OCI-LY7 (cell line): ENCODE data around the gene TAF8.

ENCODE experiments used
- CTCF ChIP-seq: fragments of 200-600 bp; sonication (generic); conservative IDR thresholded peaks from 2 replicates; pipeline ENCODE4 v1.5.1; 2014; ENCODE audit warnings: mild to moderate bottlenecking, antibody characterized with exemption, low read length, moderate library complexity, mixed read lengths
- EZH2phosphoT487 ChIP-seq: fragments of 200-600 bp; sonication (generic); IDR thresholded peaks from 2 replicates; pipeline ENCODE4 v1.6.1; 2018; ENCODE audit warnings: low read depth, borderline replicate concordance, mild to moderate bottlenecking, mixed run types, antibody characterized with exemption, low read length, moderate library complexity, mixed read lengths

GRCh38 chr6:42042108-42042507 lies 8.2 kb upstream of the TAF8 start:
- no peak for TF ChIP-seq CTCF
- TF ChIP-seq EZH2phosphoT487: no peak
